ENCODE data around the gene MRPS15.
"Not testable (repeated sequence)": the region's sequence is repeated elsewhere in the genome, so short reads cannot be mapped to it uniquely, and the experiment has no call there.

MRPS15 gene

GRCh38 chr1:36463803-36464604, at the start of gene MRPS15:
Gene MRPS15 (minus strand): TSS chr1:36464384. CDS start chr1:36464275, 109 bp downstream.
- peak; percentile 92 for DNase-seq

GRCh38 chr1:36512842-36513241, 48.7 kb upstream of the MRPS15 start:
- DNase-seq, result no peak

GRCh38 chr1:36511804-36512798, 47.9 kb upstream of the MRPS15 start:
- DNase-seq, result no peak

- not testable (repeated sequence) for DNase-seq
These were observed 47.0 kb upstream of the MRPS15 start for GRCh38 chr1:36511220-36511619.

GRCh38 chr1:36510418-36510817, 46.2 kb upstream of the MRPS15 start:
- DNase-seq, result no peak

- DNase-seq, result no peak
These were observed 44.1 kb upstream of the MRPS15 start for GRCh38 chr1:36508257-36508656.

- DNase-seq, result no peak
These were observed 42.2 kb upstream of the MRPS15 start for GRCh38 chr1:36506276-36506920.

GRCh38 chr1:36503733-36504132, 39.5 kb upstream of the MRPS15 start:
- no peak for DNase-seq

GRCh38 chr1:36503159-36503558, 39.0 kb upstream of the MRPS15 start:
- DNase-seq, result no peak

GRCh38 chr1:36502616-36503015, 38.4 kb upstream of the MRPS15 start:
- DNase-seq, result no peak

GRCh38 chr1:36501911-36502310, 37.7 kb upstream of the MRPS15 start:
- DNase-seq, result not testable (repeated sequence)

GRCh38 chr1:36497207-36497606, 33.0 kb upstream of the MRPS15 start:
- no peak for DNase-seq

GRCh38 chr1:36494971-36495370, 30.8 kb upstream of the MRPS15 start:
- no peak for DNase-seq

- no peak for DNase-seq
These were observed 29.3 kb upstream of the MRPS15 start for GRCh38 chr1:36493524-36493923.

GRCh38 chr1:36492491-36492890, 28.3 kb upstream of the MRPS15 start:
- no peak for DNase-seq

GRCh38 chr1:36489258-36490051, 25.3 kb upstream of the MRPS15 start:
- not testable (repeated sequence) for DNase-seq

GRCh38 chr1:36487906-36488305, 23.7 kb upstream of the MRPS15 start:
- DNase-seq, result no peak

- DNase-seq, result not testable (repeated sequence)
These were observed 23.1 kb upstream of the MRPS15 start for GRCh38 chr1:36487336-36487725.

- DNase-seq, result peak; percentile 64
These were observed 22.5 kb upstream of the MRPS15 start for GRCh38 chr1:36486439-36487335.

GRCh38 chr1:36486093-36486438, 21.9 kb upstream of the MRPS15 start:
- no peak for DNase-seq

GRCh38 chr1:36484099-36484498, 19.9 kb upstream of the MRPS15 start:
- DNase-seq, result no peak
